ENCODE results near the gene MYCBP2. TPM values are rescaled to one million over a fixed set of nuclear protein-coding genes. Genes with fewer than 3 reads are reported as not detected.
A peak's percentile ranks its signal among the peaks of the same experiment; 100 is the strongest.
"Not testable (repeated sequence)": the region's sequence is repeated elsewhere in the genome, so short reads cannot be mapped to it uniquely, and the experiment has no call there.

Gene MYCBP2
- total RNA-seq, 1 donor from 2014 or later, result 44.1 TPM

DNA sequence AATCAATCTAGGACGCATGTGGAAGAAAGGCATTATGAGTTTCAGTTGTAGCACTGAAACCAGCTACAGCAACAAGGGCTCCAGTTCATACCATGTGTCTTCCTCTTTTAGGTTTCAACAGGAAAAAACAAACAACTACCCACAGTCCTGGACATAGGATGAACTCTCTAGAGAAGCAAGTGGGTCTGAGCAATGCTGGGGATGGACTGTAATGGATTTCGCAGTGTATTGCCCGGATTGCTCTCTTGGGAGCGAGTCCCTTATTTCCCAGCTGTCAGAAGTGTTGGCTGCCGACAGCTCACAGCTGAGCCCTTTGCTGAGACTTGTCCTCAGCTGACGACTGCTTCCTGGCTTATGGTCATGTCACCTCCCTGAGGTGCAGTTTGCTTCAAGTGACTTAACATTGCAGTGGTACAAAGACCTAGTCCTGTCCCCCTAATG is 12.1 kb upstream of the MYCBP2 start:
- ATAC-seq, result peak; percentile 54
- intact Hi-C loops (cut with micrococcal nuclease), result no loop called here
- no peak for DNase-seq

DNA sequence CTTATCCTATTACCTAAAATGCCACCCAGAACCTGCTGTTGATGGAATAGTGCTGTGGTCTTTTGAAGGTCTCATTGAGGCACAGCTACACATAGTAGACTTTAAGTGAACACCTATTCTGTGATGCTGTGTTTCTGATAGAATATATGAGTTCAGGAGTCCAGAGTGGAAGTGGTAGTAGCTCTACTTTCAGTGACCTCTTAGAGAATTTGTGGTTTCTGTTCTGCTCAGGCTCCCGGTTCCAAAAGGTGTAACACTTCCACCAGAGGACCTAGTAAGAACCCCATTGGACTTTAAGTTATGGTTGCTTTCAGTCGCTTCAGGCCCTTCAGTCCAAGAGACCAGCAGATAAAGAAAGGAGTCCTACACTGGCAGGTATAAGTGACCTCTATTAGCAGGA is 11.4 kb upstream of the MYCBP2 start:
- intact Hi-C loops (cut with micrococcal nuclease), result no loop called here
- DNase-seq, result no peak
- ATAC-seq, result no peak

DNA sequence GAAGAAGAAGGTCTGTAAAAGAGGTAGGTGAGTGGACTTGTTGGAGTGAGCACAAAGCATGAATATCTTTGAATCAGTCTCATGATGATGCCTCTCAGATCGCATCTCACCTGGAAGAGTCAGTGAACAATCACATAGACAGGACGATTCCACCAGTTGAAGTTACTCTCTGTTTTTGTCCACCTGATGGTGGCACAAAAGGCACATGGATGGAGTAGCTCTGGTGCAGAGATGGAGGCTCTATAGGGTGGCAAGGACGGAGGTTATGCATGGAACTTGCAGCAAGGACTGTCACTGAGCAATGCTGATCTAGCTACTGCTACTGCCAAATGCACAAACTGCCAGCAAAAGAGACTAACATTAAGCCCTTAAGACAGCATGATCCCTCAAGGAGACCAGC is 10.3 kb upstream of the MYCBP2 start:
- no peak for ATAC-seq
- intact Hi-C loops (cut with micrococcal nuclease), result no loop called here

DNA sequence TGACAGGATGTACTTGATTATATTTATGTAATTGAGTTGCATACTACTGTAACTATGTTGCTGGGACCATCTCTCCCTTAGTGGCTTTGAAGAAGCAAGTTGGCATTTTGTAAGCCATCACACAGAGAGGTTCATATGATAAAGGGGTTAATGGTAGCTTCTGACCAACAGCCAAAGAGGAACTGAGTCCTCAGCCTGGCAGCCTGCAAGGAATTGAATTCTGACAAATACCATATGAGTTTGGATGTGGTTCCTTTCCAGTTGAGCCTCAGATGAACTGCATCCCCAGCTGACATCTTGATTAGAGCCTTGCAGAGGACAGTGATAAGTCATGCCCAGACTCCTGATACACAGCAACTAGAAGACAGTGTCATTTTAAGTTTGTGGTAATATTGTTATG is 8.6 kb upstream of the MYCBP2 start:
- no peak for ATAC-seq
- intact Hi-C loops (cut with micrococcal nuclease), result no loop called here
- DNase-seq, result no peak

More for the DNA sequence above, 10.3 kb upstream of the MYCBP2 start:
- no peak for DNase-seq

DNA sequence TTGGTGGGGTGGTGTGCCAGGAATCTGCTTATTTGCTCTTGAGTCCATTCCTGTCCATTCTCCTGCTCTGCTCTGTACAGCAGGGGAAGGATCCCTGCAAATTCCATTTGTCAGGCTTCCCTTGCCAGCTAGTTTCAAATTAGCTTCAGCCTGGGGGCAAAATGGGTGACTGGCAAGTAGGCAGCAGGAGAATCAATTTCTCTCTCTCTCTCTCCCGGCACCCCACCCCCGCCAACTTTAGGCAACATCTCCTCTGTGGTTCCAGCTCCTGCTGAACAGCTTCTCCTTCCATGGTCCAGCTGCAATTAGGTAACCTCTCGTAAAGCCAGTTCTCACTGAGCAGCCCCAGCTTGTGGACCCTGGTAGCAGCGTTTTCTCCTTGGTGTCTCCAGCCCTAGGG is 6.7 kb upstream of the MYCBP2 start:
- intact Hi-C loops (cut with micrococcal nuclease), result no loop called here
- DNase-seq, result no peak
- no peak for ATAC-seq

DNA sequence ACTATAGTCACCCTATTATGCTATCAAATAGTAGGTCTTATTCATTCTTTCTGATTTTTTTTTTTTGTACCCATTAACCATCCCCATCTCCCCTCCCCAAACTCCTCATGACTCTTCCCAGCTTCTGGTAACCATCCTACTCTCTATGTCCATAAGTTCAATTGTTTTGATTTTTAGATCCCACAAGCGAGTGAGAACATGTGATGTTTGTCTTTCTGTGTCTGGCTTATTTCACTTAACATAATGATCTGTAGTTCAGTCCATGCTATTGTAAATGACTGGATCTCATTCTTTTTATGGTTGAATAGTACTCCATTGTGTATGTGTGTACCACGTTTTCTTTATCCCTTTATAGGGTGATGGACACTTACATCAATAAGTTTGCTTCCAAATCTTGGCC is 4.5 kb upstream of the MYCBP2 start:
- DNase-seq (no peak), ATAC-seq (no peak)
- intact Hi-C loops (cut with micrococcal nuclease), result no loop called here

DNA sequence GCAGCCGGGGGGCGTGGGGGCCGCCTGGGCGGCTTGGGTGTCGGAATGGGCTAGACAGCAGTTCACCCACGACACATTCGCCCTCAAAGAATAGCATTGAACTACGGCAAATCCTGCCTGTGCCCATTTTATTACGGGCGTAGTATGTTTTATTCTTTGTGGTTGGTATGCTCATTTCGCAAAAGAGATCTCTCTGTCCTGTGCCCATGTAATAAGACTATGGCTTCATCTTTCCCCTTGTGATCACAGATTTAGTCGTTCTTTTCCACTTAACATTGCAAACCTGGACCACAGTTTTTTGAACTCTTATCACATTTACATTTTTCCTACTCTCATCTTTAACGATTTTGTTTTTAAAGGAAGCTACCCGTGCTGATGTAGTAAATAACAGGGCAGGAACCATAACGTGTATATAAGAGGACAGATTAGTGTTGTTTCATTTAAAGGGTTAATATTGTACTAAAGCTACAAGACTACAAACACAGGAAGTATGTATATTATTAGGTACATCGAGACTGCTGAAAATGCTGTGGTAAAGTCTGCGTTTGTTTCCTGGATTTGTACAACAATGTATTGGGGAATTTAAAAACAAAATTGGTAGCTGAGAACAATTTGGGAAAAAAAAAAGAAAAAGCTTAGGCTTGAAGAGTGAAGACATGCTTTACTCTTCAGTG is 3.2 kb upstream of the MYCBP2 start:
- DNase-seq, result no peak
- peak; percentile 1 for ATAC-seq
- intact Hi-C loops (cut with micrococcal nuclease), result no loop called here

DNA sequence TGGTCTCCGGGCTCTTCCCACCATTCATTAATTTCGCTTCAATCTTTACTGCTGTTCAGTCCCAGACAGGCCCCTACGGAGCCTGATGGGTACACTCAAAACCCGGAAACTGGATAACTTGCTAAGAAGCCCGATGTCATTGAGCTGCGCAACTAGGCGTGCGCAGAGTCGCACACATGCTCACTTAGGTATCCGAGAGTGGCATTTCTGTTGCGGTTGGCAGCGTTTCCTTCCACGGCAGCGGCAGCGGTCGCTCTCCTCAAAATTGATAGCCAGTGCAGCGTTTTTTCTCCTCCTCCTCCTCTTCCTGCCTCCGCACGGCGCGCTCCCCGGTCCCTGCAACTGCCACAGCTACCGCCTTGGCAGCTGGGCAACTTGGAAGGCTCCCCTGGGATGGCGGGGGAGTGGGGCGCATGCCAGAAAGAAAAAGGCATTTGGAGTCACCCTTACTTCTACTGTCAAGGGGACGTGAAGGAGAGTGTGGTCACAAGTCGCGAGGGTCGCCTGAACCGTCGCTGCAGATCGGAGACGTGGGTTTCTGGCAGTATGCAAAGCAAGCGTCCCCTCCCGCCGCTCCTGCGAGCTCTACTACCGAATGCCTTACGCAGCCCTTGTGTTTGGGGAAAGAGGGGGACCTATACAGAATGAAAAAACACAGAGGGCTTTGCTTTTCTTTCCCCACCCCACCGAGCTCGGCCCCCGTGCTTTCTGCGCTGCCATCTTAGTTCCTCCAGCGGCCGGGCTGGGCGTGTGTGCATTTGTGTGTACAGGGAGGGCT is 2.4 kb upstream of the MYCBP2 start:
- peak; percentile 88 for DNase-seq
- peak; percentile 81 for ATAC-seq
- intact Hi-C loops (cut with micrococcal nuclease), result no loop called here

DNA sequence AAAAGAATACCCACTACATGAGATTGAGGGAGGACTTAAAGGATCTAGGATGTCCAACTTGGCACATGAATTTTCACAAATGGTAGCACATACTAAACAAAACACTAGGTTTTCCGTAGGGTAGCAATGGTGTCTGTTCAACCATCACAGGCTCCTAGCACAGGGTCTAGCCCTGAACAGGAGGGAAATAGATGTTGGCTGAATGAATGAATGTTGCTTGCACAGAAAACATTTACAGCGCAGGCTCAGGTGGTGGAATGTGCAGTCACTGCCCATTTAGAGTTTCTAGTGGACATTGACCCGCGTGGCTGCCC is 1.9 kb upstream of the MYCBP2 start:
- ATAC-seq (no peak), DNase-seq (no peak)
- intact Hi-C loops (cut with micrococcal nuclease), result no loop called here

DNA sequence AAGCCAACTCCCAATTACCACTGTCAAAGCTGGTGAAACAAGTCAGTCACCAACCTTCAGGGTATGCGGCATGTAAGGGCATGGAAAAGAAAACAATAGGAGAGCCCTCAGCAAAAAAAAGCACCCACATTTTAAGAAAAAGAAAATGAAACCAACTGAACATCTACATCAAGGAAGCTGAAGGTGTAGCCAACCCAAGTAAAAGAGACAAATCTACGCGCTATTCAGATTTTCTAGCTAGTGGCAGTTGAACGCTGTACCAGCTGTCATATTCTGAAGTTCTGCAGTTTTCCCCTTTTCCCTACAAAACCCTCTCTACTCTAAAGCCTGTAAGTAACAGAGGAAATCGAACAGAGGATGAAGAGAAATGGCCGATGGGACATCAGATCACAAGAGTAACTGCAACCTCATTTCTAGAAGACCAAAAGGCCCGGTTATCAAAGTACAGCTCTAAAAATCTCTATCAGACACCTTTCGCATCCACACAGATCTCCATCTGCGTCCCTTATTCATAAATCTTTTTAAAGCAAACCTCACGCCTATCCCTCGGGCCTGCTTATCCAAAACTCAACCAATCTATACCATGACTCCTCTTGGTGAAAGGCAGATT is 1.4 kb downstream of the MYCBP2 start:
- ATAC-seq (no peak), DNase-seq (no peak)
- intact Hi-C loops (cut with micrococcal nuclease), result no loop called here

DNA sequence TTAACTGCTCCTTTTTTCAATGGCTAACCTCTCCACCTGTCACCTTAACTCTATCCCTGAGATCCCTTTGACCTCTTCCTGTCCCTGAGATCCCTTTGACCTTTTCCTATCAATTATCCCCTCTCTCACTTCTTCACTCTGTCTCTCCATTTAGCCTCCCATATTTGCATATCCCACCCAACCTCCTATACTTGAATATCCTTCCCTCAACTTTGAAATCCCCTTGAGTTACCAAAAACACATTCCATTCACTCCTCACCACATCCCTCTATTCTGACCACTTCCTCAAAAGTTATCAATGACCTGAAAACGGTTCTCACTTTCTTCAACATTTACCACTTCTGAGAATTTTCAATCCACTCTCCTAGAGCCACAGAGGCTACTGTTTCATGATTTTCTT is 3.0 kb downstream of the MYCBP2 start:
- intact Hi-C loops (cut with micrococcal nuclease), result no loop called here
- ATAC-seq, result no peak
- no peak for DNase-seq

DNA sequence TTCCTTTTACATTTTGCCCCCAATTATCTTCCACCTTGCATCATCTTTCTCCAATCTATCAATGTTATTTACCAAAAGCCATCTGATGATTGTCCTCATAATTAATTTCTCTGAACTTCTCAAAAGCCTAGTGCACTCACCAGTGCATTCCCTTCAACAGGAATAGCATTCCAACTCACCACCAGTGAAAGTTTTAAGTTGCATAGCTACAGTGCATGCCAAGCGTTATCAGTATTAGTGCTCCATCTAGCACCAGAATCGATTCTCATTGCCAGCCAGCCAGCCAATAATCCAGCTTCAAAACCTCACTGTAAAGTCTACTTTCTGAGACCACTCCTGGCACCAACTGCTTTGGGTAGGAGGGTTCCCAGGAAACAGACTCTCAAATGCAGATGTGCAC is 7.4 kb downstream of the MYCBP2 start:
- ATAC-seq, result no peak
- intact Hi-C loops (cut with micrococcal nuclease), result no loop called here
- DNase-seq, result no peak

DNA sequence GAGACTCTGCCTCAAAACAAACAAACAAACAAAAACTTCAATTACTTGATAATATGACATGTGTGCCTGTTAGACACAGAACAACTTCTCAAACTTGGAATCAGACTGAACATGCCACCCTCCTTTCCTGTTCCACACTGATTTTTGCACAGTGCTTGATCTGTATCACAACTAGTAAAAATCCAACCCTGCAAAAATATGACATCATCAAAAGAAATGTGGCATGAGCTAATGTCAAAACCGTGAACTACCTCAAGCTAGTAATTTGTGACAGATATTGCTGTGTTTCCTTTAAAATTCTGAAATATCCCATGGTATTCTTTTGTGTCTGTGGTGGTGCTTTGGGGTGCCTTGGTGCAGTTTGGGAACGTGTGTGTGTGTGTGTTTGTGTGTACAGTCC is 8.2 kb downstream of the MYCBP2 start:
- DNase-seq, result no peak
- no peak for ATAC-seq
- intact Hi-C loops (cut with micrococcal nuclease), result no loop called here

DNA sequence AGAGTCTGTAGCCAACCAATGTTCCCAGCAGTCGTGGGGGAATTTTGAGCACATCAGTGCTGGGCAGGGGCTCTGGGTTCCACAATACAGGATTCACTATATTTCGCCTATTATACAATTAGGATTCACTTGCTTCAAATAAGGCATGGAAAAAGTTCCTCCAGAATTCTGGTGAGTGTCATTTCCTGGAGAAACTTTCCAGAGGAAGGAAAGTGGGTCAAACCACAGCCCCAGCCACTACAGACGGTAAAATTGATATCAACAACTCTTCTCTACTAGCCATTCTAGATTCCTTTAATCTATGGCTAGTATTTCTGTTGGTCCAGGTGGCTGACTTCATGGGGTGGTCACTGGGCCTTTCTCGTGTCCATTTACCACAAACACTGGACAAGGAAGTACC is 10.5 kb downstream of the MYCBP2 start:
- intact Hi-C loops (cut with micrococcal nuclease), result no loop called here
- ATAC-seq (peak; percentile 20), DNase-seq (no peak)

DNA sequence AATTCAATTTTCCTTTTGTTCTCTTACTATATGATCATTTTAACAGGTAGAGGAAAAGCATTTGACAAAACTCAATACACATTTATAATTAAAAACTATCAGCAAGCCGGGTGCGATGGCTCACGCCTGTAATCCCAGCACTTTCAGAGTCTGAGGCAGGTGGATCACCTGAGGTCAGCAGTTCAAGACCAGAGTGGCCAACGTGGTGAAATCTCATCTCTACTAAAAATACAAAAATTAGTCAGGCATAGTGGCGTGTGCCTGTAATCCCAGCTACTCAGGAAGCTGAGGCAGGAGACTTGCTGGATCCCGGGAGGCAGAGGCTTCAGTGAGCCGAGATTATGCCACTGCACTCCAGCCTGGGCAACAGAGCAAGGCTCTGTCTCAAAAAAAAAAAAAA is 11.4 kb downstream of the MYCBP2 start:
- DNase-seq; intact Hi-C loops (cut with micrococcal nuclease); ATAC-seq: not testable (repeated sequence)

DNA sequence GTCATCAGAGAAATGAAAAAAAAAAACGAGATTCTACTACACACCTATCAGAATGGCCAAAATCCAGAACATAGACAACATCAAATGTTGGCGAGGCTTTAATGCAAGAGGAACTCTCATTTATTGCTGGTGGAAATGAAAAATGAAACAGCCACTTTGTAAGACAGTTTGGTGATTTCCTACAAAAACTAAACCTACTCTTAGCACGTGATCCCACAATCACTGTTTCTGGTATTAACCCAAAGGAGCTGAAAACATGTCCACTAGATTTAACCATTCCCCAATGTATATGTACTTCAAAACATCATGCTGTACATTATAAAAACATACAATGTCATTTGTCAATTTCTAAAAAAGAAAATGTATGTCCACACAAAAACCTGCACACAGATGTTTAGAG is 13.0 kb downstream of the MYCBP2 start:
- no peak for DNase-seq
- no peak for ATAC-seq
- intact Hi-C loops (cut with micrococcal nuclease), result no loop called here

DNA sequence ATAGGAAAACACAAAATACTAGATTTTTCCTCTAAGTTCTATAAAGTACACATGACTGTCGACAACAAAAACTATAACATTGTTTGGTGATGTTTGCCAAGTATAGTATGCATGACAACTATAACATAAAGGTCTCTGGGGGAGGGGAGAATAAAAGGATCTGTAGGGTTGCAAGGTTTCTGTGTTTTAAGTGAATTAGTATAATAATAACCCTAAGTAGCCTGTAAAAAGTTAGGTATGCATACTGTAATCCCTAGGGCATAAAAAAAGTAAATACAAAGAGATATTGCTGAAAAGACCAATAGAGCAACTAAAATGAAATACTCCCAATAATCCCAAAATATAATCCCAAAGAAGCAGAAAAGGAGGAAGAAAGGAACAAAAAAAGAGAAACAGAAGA is 14.6 kb downstream of the MYCBP2 start:
- no peak for ATAC-seq
- no peak for DNase-seq

DNA sequence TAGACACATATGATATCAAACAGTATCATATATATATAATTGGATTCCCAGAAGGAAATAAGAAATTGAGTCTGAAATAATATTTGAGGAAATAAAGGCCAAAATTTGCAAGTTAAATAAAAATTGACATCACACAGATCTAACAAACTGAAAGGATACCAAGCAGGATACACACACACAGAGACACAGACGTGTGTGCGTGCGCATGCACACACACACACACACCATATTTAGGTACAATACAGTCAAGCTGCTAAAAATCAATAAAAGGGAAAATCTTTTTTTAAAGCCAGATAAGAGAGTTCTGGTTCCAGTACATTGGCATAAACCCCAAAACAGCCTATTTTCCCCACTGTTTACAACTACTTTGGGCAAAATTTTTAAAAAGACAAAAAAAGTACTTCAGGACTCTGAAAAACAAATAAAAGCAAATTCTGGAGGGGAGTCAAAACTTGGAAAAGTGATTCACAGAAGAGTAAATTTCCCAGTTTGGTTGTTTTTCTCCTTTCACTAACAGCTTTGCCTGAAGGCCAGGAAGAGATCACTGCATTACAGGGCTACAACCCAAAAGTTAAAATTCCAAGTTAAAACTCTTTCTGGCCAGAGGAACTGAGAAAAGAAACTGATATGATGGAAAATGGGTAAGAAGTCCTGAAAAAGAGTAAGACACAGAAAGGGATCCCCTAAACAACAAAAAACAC is 16.2 kb downstream of the MYCBP2 start:
- intact Hi-C loops (cut with micrococcal nuclease), result no loop called here
- peak; percentile 17 for ATAC-seq

More for the DNA sequence above, 14.6 kb downstream of the MYCBP2 start:
- intact Hi-C loops (cut with micrococcal nuclease), result no loop called here

DNA sequence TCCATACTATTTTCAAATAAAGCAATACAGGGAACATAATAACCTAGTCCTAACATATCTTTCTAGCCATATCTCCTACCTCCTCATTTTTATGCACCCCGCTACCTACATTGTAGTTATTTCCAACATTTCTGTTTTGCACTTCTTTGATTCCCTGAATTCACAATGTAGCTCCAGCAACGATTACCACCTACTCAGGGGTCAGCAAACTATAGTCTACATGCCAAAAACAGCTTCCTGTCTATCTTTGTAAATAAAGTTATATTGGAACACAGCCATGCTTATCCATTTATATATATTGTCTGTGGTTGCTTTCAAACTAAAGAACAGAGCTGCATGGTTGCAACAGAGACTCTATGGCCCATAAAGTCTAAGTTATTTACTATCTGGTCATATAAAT is 16.7 kb downstream of the MYCBP2 start:
- intact Hi-C loops (cut with micrococcal nuclease), result no loop called here
- no peak for DNase-seq
- ATAC-seq, result no peak

More for the DNA sequence above, 16.2 kb downstream of the MYCBP2 start:
- DNase-seq, result no peak

DNA sequence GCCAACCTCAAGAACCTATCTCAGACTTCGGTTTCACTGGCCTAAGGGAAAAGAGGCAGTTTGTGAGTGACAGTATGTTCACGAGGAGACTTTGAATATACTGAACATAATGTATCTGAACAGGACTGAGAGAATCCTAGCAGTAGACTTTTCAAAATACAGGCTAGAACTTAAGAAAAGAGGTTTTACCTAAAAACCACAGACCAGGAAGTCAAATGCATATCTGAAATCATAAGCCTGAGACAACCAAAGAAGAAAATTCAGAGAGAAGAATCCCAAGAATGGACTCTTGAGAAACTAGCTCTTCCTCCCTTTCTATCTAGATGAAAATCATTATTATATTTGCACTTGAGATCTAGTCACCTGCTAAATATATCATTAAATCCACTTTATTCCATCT is 17.6 kb downstream of the MYCBP2 start:
- DNase-seq (no peak), ATAC-seq (no peak)
- intact Hi-C loops (cut with micrococcal nuclease), result no loop called here

All from left ventricle myocardium superior (tissue), 1 donor.